NK-92 (cell line): ENCODE results near the gene SIGLEC14.
"Not testable (repeated sequence)": the region's sequence is repeated elsewhere in the genome, so short reads cannot be mapped to it uniquely, and the experiment has no call there.

Experiments used
- DNase-seq: peaks from one replicate; lab custom pipeline; 2025; ENCODE audit not compliant: unreplicated experiment; lab: John Stamatoyannopoulos, UW

Gene SIGLEC14, protein sequence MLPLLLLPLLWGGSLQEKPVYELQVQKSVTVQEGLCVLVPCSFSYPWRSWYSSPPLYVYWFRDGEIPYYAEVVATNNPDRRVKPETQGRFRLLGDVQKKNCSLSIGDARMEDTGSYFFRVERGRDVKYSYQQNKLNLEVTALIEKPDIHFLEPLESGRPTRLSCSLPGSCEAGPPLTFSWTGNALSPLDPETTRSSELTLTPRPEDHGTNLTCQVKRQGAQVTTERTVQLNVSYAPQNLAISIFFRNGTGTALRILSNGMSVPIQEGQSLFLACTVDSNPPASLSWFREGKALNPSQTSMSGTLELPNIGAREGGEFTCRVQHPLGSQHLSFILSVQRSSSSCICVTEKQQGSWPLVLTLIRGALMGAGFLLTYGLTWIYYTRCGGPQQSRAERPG

DNA sequence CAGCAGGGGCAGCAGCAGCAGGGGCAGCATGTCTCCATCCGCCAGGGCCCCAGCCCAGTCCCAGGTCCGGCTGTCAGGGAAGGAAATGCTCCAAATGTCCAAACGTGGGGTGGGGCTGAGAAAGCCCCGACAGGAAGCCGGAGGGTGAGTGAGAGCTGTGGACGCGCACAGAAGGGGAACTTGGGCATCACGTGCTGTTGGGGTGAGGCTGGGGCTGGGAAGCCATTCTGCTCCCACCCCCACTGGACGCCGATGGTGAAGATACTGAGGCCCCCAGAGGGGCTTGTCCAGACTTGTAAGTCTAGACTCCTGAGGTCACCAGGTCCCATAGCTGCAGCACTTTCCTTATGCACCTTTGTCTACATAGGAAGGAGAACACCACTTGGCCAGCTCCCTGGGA is at the start of gene SIGLEC14:
Gene SIGLEC14 (minus strand): TSS at position 96 of the 400 bp plus-strand sequence. CDS start 66 bp downstream, at position 30.
- not testable (repeated sequence) for DNase-seq

DNA sequence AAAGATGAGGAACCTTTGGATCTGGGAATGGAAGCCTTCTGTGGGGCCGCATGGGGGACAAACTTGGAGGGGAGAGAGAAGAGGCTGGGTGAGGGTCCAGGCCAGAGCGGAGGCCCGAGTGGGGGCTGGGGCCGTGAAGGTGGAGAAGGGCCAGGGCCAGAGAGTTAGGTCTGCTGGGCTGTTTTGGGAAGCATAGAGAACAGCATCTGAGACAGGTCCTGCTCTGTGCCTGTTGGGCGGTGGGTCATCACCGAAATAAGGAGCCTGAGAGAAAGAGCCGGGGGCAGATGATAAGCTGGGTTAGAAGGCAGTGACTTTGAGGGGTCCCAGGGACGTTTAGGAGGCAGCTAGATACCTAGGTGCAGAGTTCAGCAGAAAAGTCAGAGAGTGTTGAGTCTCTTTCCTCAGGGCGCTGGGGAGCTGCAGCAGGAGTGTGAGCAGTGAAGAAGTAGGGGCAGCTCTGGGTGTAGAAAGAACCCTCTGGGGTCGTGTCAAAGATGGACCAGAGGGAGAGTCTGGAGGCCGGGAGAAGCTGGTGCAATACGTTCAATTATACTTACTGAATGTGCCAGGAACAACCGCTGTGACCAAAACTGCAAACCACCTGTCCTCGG is 49.2 kb upstream of the SIGLEC14 start:
- no peak for DNase-seq

DNA sequence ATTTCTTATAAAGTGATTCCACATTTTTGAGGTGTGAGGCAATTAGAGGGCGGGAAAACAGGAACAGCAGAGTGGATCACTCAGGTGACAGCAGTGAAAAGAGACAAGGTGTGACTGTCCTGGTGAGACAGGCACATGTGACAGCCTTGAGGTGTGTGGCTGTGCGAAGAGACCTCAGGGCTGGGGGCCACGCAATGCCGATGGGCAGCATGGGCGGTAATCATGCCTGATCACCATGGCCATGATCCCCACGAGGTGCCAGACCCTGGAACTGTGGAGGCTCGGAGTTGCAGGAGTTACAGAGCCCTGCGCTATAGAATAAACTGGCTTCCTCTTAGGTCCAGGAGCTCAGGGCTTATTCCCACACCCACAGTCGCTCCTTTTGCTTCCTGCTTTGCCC is 48.5 kb upstream of the SIGLEC14 start:
- DNase-seq = no peak

DNA sequence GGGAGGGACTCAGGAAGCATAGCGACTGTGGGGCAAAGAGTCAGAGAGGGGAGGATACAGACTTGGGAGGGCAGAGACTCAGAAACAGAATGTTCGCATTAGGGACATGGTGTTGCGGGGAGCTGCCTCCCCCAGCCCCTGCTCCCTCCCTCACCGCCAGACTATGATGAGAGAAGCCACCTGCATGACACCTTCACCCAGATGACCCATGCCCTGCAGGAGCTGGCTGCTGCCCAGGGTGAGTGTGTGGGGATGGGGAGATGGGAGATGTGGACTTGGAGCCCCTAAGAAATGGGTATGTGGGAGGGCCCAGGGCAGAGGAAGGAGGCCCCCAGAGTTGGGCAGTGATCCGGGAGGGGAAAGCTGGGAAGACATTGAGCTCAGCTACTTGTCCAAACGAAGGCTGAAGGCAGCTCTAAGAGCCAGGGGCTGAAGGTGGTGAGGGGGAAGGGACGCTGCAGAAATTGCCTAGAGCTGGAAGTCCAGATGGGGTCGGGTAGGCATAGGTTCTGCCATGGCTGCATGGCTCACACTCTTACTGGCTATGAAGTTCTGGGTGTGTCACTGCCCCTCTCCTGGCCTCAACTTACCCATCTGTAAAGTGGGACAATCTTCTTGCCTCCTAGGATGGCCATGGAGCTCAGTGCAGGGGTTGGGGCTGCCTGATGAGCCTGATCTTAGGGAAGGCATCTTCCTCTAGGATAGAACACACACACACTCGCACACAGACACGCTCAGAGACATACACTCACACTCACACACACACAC is 47.9 kb upstream of the SIGLEC14 start:
- no peak for DNase-seq

DNA sequence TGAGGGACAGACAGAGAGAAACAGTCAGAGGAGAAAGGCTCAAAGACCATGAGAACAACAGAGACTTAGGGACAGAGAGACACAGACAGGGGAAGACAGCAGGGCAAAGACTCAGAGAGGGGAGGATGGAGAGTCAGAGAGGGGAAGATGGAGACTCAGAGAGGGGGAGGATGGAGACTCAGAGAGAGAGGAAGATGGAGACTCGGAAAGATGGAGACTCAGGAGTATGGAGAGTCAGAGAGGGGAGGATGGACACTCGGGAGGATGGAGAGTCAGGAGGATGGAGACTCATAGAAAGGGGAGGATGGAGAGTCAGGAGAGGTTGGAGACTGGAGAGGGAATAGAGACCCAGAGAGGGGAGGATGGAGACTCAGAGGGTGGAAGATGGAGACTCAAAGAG is 47.2 kb upstream of the SIGLEC14 start:
- DNase-seq = no peak

DNA sequence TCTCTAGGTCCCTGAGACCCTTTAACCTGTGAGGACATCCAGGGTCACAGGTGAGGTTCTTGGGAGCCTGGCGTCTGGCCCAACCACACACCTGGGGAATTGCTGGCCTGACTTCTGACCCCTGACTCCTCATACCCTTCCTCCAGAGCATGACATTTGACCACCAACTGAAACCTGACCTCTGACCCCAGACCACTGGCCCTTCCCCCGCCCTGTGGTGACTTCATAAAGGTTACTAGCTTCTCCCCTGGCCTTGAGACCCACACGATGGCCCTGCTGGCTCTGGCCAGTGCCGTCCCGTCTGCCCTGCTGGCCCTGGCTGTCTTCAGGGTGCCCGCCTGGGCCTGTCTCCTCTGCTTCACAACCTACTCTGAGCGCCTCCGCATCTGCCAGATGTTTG is 46.6 kb upstream of the SIGLEC14 start, which contains the start of gene SPACA6:
Gene SPACA6 (plus strand): TSS at position 71 of the 400 bp plus-strand sequence. CDS start 197 bp downstream, at position 268.
- DNase-seq = no peak

DNA sequence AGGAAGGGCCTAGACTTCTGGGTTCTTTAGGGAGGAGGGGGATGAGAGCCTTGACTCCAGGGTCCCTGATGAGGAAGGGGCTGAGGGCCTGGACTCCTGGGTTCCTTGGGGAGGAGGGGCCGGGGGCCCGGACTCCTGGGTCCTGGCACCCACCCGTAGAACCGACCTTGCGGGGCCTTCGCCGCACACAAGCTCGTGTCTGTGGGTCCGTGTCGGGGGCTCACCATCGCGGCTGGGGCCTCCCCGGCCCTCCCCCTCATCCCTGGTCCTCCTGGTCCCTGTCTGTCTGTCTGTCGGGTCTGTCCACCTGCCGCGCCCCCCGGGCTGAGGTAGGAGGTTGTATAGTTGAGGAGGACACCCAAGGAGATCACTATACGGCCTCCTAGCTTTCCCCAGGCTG is 45.8 kb upstream of the SIGLEC14 start:
- no peak for DNase-seq

DNA sequence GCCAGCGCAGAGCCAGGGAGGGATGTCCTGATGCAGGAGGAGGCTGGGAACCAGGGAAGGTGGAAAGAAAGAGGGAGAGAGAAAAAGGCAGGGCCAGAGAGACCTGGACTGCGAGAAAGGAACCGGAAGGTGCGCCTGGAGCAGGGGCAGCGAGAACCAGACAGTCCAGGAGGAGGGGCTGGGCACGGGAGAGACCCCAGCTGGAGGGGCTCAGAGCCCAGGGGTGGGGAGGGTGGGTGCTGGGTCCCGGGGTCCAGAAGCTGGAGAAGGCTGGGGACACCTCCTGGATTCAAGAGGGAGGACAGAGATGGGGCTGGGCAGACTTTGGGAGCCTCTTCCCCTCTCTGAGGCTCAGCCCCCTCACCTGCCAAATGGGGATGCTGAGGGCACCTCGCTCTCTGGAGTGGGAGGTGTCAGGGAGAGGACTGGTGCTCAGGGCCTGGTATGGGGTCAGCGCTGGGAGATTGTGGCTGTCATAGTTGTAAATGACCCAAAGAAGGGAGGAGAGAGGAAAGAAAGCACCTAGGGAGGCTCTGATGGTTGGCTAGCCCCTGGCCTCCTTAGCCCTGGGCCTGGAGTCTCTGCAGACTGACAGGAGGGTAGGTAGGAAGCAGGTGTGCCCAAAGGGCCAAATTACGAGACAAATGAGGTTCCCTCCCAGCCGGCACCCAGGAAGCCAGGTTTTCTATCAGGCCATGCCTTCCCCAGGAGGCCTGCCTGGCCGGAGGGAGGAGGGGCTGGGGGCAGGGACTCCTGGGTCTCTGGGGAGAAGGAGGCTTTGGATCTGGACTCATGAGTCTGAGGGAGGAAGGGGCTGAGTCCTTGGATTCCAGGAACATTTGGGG is 45.2 kb upstream of the SIGLEC14 start:
- DNase-seq = no peak

DNA sequence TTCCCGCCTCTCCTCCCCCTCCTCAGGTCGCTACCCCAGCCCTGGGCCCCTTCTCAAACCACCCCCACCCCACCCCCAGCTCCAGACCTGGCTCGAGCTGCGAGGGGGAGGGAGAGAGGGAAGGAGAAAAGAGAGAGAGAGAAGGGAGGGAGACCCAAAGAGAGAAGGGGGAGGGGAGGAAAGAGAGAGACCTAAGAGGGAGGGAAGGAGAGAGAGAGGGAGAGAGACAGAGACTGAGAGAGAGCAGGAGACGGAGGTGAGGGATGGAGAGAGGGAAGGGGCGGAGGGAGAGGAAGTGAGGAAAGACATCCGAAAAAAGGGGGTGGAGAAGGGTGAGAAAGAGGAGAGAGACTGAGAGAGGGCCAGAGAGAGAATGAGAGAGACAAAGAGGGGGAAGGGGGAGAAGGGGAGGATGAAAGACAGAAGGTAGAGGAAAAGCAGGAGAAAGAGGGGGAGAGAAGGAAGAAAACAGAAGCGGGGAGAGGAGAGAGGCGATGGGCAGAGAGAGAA is 44.5 kb upstream of the SIGLEC14 start:
- no peak for DNase-seq

DNA sequence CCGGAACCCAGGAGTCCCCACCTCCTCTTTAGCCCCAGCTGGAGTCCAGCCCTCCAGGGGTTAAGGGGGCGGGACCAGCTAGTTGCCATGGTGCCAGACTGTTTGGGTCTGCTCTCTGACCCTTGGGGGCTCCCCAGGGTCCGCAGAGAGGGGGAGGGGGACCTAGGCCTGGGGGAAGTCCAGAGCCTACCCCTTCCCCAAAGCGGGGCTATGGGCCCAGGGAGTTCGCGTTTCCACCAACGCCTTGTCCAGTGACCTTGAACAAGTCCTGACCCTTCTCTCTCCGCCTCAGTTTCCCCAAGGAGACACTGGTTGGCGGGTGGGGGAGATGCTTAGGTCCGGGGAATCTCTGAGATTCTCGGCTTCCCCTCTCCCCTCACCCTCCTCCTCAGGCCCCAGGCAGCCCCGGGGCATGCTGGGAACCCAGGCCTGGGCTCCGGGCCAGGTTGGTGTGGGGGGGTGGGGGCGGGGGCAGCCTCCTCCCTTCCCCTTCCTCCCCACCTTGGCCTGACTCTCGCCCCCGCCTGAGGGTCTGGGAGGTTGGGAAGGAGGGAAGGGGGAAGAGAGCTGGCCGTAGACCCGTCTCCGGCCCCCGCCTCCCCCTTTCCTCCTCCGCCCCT is 43.9 kb upstream of the SIGLEC14 start:
- no peak for DNase-seq

DNA sequence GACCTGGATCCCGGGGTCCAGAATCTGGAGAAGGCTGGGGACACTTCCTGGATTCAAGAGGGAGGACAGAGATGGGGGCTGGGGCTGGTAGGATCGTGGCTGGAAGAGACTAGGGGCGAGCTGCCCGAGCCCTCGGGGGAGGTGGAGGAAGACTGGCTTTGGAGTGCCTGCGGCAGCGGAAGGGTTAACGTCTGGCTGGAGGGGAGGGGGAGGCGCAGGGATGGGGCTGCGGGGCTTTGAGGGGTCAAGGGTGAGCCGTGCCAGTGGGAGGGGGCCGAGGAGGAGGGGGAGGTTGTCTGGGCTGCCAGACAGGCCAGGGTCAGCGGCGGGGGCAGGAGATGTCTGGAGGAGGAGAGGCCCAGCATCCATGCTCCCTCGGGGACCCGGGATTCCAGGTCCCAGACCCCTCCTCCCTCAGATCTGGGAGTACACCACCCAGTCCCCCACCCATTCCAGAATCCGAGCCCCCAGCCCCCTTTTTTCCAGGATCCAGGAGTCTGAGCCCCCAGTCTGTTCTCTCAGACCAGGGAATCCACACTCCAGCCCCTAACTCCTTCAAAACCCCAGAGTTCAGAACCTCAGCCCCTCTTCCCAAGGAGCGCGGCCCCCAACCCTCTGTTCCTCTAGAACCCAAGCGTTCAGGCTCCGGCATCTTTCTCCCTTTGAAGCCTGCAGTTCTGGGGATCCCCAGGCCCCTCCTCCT is 43.3 kb upstream of the SIGLEC14 start:
- no peak for DNase-seq

DNA sequence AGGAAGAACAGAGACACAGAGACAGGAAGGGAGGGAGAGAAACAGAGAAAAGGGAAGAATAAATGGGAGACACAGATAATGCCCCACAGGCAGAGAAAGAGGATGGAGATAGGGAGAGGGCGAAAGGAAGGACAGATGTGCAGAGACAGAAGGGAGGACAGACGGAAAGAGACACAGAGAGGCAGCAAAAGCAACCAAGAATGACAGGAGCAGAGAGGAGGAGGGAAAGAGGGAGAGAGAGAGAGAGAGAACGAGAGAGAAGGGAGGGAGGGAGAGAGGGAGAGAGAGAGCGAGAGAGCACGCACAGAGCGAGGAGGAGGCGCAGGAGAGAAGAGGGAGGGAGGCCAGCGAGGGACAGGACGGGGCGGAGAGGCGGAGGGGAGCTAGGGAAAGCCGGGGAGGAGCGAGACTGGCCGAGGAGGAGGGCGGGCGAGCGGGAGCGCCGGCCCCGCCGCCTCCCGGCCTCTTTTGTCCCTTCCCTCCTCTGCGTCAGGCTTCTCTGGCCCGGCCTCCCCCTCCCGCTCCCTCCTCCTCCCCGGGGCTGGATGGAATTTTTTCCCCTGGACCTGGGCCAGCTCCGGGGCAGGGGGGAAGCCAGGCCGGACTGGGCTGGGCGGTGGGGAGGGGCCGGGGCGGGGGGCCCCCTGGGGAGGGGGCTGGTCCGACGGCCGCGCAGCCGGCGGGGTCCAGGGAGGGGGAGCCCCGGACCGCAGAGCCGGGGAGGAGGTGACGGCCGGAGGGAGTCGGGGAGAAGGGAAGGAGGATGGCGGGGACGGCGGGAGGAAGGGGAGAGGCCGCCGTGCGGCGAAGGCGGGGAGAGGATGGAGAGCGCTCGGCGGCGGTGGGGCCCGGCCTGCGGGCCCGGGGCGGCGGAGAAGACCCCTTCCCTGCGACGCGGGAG is 42.3 kb upstream of the SIGLEC14 start:
- no peak for DNase-seq

DNA sequence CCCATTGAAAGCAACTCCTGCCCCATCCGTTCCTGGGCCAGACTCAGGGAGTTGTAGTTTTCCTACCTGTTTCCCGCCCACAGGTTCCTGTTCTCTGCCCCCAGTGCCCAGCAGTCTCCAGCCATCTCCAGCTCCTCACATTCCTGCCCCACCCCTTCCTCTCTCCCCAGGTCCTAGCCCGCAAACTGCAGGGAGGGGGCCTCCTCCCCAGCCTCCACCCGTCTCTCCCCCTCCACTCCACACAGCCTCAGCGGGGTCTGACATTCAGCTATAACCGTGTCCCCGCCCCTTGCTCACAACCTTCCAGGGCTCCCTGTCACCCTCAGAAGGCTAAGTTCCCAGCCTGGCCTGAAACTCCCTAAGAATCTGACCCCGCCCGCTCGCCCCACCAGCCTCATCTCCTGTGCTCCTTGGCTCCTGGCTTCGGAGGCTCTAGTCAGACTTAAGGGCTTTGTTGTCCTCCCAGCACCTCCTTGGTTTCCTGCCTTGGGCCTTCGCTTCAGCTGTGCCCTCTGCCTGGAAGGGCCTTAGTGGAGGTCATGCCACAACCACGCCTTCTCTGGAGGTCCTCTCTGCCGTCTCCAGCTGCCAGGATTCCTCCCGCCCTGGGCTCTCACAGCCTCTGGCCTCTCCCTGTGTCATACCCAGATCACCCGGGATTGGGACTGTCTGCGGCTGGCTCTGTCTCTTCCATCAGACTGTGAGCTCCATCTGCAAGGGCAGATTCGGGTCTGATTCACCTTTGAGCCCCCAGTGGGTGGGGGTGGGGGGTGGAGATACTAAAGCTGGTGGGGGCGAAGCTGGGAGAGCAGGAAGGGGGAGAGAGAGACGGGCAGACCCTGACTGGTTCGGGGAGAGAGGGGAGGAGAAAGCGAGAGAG is 41.4 kb upstream of the SIGLEC14 start:
- DNase-seq = no peak

DNA sequence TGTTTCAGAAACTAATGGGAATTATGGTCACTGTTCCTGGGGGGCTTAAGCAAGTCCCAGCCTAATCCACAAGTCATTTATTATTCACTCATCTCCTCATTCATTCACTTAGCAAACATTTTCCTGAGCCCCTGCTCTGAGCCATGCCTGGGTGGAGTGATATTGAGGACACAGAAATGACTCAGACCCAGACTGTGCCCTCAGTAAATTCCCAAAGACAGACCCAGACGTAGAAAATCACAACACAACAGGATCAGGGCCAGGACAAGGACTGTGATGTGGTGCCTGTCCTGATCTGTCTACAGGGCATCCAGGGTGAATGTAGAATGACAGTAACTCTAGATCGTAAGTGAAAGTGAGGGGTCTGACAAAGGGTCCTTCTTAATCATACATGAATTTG is 39.5 kb upstream of the SIGLEC14 start:
- no peak for DNase-seq

DNA sequence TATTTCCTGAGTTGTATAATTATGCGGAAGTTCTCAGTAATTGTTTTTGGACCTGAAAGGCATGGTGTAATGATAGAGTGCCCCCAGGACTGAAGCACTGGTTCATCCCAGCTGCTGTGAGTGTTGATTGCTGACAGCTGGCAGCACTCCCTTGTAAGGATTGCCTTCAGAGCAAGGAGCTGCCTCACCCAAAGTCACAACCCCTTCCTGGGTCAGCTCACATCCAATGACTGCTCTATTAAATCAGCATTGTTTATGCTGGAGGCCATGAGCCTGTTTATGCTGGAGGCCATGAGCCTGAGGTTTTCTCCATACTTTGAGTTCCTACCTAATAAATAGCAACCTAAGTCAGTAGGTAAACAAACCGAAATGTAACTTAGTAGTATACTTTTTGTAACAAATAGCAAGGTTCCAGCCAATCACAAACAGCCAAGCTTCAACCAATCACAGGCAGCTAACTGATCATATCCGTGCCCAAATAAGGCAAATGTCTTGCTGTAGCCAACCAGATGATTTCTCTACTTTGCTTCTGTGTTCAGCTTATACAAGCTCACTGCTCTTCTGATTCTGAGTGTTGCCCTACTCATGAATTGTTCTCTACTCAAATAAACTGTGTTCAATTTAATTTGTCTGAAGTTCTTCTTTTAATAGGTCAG is 34.8 kb upstream of the SIGLEC14 start:
- no peak for DNase-seq

DNA sequence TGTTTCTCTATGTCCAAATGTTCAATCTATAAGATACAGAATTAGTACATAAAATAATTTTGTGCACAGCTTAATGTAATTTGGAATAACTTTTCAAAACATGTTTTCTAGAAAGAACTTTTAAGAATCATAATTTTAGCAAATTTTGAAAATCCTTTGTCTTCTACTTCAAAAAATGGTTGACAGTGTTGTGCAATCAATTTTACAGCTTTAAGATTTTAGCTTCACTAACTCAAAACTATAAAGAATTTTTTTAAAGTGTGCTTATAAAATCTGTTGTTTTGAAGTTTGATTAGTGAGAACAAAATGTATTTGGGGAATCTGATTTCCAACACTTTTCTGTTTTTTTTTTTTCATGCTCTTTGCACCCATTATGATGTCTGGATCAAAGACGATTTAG is 33.8 kb upstream of the SIGLEC14 start:
- DNase-seq = no peak

DNA sequence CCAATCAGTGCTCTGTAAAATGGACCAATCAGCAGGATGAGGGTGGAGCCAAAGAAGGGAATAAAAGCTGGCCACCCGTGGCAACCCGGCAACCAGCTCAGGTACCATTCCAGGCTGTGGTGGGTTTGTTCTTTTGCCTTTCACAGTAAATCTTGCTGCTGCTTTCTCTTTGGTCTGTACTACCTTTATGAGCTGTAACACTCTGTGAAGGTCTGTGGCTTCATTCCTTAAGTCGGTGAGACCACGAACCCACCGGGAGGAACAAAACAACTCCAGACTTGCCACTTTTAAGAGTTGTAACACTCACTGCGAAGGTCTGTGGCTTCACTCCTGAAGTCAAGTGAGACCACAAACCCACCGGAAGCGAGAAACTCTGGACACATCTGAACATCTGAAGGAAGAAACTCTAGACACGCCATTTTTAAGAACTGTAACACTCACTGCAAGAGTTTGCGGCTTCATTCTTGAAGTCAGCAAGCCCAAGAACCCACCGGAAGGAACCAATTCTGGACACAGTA is 30.0 kb upstream of the SIGLEC14 start:
- DNase-seq = no peak
